Astrocyte of the cerebellum (primary cell): ENCODE measurements around the gene DOK7.

ENCODE experiments used
- DNase-seq: peaks from one replicate; pipeline ENCODE4 v3.0.0-alpha.2; 2011; ENCODE audit warnings: low read depth
- H3K4me3 ChIP-seq: 2 replicates; pipeline ENCODE4 v1.5.1; 2011; ENCODE audit warnings: mild to moderate bottlenecking, low read depth, low read length, moderate library complexity
- CTCF ChIP-seq: IDR thresholded peaks from 2 replicates; pipeline ENCODE4 v1.5.1; 2012; ENCODE audit warnings: low read length, low read depth, moderate library complexity, mild to moderate bottlenecking; ENCODE audit errors: missing control alignments
- in situ Hi-C: cut with HindIII; loops from 2 replicates; pipeline ENCODE4 v1.10.0; 2017; ENCODE audit warnings: low sequenced_read_pairs

Gene DOK7

DNA sequence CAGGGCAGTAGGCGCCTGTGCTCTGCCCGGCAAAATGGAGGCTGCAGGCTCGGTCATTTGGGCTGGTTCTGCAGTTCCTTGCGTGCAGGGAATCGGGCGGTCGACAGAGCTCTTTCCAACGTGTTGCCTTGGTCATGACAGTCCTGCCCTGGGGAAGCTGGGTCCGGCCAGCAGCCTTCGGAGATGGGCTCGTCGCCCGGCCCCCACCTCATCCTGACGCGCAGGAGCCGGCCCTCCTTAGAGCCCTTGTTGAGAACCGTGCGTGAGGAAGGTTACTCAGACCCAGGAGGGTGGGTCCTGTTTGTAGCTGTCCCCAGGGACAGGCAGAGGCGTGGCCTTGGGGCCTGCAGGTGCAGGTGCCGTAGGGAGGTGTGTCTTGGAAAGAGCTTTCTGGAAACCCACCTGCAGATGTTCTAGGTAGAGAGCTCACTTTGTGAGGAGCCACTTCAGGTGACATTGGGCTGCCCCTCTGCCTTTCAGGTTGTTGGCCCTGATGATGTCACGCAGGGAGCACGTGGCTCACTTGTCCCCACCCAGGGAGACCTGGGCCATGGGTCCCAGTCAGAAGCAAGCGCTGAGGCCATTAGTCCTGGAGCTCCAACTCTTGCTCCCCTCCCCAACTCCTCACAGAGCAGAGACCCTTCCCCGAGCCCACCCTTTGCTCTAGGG lies 36.5 kb upstream of the DOK7 start:
- in situ Hi-C loops: loop anchor here (5.0 kb wide), 1 partner anchor 46 kb away; no protein-coding TSS in a partner anchor
- TF ChIP-seq CTCF: no peak
- DNase-seq: no peak
- H3K4me3 ChIP-seq: no peak overlapping the region

GRCh38 chr4:3427134-3427476 lies 36.0 kb upstream of the DOK7 start:
- in situ Hi-C loops: loop anchor here (5.0 kb wide), 1 partner anchor 45 kb away; no protein-coding TSS in a partner anchor
- no peak for DNase-seq
- no peak for TF ChIP-seq CTCF
- H3K4me3 ChIP-seq: no peak overlapping the region

DNA sequence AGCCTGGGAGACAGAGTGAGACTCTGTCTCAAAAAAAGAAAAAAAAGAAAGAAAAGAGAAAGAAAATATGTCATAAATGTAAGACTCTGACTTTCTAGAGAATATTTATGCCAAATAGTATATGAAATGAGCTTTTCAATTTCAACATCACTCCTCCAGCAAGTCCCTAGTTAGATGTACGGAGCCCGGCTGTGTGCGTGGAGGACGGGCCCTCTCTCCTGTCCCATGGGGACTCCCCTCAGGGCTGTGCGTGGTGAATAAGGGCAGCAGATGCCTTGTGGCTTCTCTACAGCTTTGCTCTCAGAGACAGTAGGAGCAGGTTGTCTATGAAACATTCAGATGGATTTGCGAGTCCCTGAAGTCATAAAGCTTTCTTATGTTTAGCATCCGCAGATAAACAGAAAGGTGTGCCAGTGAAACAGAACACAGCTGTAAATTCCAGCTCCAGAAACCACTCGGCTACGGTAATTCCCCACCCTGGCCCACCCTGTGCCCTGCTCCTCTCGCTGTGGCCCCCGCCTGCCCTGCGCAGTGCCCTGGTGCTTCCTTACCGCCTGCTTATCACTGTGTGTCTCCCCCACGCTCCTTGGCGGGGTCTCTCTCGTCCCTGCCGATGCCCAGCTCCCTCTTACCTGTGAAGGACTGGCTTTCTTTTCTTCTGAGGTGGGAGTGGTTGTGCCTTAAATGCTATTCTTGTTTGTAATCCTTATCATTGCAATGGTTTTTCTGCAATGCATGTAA lies 35.2 kb upstream of the DOK7 start:
- DNase-seq: no peak
- H3K4me3 ChIP-seq: no peak overlapping the region
- no peak for TF ChIP-seq CTCF
- in situ Hi-C loops: loop anchor here (5.0 kb wide), 1 partner anchor 44 kb away; no protein-coding TSS in a partner anchor

GRCh38 chr4:3429651-3430050 lies 33.5 kb upstream of the DOK7 start:
- DNase-seq: no peak
- no peak for TF ChIP-seq CTCF
- in situ Hi-C loops: loop anchor here (5.0 kb wide), 1 partner anchor 43 kb away; no protein-coding TSS in a partner anchor
- H3K4me3 ChIP-seq: no peak overlapping the region

- no peak for DNase-seq
These were observed 32.6 kb upstream of the DOK7 start for GRCh38 chr4:3430524-3430923.

More at GRCh38 chr4:3430524-3430923, 32.6 kb upstream of the DOK7 start:
- TF ChIP-seq CTCF: no peak
- H3K4me3 ChIP-seq: no peak overlapping the region
- in situ Hi-C loops: no loop called here
